NCI-H187 (cell line): ENCODE data around the gene DPF3.

Source experiments
- DNase-seq, 2 experiments: peaks; one replicate each; lab custom pipeline; 2025; lab: John Stamatoyannopoulos, UW

The DPF3 gene

DNA sequence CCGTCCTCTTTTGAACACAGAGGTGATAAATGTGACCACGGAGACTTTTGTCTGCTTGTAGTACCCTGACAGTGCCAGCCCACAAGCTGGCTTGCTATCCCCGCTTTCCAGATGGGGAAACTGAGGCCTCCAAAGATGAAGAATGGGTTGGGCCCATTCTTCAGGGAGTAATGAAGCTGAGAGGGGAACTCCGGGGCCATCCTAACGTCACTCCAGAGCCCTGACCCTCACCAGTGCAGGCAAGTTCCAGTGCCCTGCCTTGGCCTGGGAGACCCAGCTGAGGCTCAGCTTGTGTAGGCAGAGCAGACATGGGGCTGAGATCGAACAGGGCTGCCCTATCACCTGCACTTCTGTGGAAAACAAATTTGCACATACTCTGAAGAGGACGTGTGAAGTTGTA is 277.1 kb downstream of the DPF3 start:
- DNase-seq: no peak

DNA sequence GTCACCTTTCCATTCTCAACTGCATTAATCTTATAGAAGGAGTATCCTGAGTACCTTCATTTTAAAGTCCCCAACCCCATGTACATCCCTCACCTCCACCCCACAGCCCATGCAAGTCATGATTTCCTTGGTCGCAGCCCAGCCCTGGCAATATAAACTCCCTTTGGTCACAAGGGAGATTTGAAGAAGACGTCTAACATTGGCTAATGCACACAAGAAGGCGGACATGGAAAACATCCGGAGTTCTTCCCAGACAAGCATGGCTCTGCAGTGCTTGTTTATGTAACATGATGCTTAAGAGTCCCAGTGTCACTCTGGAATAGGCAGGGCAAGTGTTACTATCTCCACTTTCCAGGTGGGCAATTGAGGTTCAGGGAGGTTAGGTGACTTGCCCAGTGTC is 277.6 kb downstream of the DPF3 start:
- DNase-seq: no peak

DNA sequence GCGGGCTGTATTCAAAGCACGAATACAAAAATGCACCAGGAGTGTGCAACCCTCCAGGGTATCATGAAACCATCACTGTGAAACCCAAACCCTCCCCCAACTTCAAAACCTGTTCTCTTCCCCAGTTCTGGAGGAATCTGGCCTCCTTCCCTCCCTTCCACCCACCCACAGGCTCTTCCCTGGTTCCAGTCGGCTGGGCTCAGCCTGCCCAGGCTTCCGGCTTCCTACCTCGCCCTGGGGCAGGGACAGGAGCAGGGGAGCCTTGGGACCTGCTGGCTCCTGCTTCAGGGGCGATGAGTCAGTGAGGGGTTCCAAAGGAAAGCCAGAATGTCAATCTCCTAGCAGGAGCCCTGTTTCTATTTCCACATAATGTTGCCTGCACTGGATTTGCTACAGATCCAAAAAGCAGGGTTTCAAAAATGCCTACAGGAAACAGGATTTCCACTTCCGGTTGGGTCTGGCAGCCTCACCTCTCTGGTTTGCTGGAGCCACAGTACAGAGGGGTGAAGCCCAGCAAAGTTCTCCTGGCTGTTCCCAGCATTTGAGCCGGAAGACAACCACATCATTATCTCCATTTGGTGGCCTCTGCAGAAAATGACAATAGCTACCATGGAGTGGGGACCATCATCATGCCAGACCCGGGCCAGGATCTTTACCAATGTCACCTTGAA is 278.3 kb downstream of the DPF3 start:
- no peak for DNase-seq

DNA sequence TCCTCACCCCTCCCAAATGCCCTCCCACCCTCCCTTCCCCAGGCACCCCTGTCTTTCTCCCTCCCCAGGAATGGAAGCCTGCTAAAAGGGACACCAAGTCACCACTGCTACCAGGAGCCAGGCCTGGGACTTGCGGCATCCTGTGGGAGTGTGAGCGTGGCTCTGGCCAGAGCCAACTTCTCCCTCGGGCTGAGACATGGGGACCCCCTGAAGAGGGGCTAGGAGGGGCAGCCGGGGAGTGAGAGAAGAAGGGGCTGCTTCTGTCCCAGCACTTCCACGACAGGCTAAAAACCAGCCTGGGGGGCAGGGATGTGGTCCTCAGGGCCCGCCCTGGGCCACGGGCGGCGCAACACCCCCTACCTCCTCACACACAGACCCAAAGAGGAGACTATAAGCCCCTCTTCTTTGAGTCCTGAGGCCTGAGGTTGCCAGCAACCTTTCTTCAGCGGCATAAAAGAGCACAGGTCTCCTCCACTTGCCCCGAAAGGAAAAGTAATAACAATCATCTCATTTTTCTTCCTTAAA is 278.9 kb downstream of the DPF3 start:
- DNase-seq: no peak

DNA sequence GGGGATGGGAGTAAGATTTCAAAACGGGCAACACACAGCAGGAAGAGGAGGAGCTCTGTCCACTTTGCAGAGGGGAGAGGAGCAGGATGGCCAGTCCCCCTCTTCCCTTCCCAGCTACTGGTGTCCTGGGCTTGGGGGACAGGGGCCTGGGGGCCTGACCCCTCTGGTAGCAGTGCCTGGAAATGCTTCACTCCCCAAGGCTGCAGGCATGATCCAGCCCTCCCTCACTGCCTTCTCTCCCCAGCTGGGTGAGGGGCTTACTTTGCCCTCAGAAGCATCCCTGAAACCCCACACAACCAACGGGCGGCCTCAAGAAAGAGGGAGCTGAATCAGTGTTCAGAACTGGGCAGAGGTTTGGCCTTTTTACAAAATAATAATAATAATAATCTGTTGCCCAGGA is 279.5 kb downstream of the DPF3 start:
- DNase-seq: no peak

DNA sequence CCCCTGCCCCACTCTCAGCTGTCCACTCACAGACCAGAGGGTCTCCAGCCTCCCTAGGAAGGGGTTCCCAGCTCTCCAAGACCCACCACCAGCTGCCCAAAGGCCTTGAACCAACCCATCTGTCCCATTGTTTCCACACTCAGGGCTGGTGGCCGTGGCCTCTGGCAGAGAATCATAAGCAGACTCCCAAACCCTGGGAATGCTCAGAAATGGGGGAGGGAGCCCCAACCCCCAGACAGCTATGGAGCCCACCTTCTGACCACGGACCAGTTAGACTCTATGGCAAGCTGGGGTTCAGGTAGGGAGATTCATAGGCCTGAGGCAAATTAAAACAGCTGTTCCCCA is 280.0 kb downstream of the DPF3 start:
- DNase-seq: no peak

DNA sequence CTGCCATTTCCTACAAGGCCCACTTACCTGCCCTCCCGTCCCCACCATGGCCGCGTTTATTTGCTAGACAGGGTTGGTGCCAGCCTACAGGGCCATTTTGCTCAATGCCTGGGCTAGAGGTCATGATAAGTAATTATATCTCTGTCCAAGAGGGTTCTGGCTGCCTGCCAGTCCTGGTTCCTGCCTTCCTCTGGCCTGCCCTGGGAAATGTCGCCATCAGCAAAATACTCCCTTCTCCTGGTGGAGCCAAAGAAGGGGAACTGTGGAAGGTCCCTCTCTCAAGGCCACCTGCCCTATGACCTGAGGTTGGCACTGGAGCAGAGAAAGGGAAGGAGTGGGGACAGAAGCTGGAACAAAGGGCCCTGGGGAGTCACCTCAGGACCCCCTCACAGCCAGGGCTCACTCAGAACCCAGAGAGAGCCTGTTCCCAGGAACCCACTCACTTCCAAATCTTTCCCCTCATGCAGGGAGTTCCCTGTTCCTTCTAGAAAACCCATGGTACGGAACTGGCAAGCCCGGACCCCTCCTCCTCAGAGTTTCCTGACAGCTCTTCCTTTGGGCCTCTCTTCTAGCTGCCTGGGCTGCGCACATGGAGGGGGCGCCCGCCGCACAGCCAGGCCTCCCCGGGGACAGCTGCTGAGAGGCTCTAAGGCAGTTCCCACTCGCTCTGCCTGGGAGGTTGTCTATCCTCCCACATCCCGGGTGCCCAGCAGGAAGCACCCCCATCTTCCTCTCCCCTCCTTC is 280.5 kb downstream of the DPF3 start:
- no peak for DNase-seq

DNA sequence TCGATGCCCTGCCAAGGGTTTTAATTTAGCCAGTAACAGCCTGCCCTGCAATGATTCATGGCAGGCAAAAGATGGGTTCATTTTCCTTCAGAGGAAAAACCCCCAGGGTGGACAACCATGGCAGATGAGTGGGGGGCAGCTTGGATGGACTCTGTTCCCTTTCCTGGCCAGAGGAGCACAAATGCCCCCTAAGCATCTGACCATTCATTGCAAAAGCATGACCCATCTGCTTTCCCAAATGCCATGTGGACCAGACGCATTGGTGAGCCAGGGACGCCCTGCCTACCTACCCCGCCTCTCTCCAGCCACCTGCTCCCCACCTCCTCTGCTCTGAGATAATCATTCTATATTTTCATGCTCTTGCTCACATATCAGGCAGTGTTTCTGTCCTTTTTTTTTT is 281.9 kb downstream of the DPF3 start:
- no peak for DNase-seq

DNA sequence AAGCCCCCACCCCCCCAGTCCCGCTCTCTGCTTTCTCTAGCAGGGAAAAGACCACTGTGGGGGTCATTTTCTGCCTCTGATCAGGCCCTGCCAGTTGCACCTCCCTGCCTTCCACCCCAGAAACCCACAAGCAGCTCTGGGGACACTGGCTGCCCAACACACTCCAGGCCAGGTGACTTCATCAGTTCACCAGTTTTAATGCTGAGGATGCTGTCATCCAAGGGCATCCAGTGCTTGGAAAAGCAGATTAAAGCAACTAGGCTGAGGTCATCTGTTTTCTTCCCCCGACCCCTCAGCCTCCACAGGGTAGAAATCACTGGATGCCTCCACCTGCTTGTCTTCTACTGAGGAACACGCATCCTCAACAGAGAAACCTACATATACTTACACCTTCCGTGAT is 282.4 kb downstream of the DPF3 start:
- no peak for DNase-seq

DNA sequence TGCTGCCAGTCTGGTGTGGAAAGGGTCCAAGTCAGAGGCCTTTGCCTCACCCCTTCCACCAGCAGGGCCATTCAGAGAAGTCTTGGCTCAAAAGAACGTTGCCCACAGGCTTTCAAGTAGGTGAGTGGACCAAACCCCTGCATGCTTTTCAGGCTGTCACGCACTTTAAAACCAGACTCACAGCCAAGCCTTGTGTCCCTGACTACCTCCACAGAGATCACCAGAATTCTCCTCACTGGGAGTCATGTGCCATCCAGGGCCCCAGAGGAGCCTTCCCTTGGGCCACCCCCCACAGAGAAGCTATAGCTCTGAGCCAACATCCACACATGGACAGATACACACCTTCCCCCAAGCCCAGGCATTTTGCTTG is 283.1 kb downstream of the DPF3 start:
- DNase-seq: no peak

DNA sequence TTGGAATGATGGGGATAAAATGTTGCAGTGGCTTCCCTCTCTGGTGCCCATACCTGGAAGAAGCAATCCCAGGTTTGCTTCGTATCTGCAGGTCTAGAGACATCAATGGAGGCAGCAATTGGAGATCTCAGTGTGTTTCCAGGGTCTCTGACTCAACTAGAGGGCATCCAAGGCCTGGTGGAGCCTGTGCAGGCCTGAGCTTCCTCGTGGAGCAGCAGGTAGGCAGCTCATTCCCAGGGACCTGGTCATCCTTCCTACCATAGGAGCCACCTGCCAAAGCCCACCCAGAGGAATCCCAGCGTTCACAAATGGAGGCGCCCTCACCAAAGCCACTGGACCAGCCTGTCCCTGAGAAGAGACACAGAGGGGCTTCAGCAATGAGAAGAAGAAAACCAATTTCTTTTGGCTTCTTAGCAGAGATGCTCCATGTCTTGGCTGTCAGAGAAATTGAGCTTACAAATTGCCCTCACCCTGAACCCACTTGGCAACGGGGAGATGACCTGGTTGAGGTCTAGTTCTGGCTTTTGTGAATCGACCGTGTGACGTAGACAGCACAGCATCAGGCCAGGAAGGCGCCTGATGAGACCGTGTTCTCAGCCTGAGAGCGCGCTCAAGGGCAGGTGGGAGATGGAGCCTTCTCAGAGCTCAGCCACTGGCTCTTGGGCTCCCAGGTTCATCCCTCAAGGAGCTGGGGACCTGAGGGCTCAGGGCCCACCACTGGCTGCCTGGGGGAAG is 283.6 kb downstream of the DPF3 start:
- no peak for DNase-seq

DNA sequence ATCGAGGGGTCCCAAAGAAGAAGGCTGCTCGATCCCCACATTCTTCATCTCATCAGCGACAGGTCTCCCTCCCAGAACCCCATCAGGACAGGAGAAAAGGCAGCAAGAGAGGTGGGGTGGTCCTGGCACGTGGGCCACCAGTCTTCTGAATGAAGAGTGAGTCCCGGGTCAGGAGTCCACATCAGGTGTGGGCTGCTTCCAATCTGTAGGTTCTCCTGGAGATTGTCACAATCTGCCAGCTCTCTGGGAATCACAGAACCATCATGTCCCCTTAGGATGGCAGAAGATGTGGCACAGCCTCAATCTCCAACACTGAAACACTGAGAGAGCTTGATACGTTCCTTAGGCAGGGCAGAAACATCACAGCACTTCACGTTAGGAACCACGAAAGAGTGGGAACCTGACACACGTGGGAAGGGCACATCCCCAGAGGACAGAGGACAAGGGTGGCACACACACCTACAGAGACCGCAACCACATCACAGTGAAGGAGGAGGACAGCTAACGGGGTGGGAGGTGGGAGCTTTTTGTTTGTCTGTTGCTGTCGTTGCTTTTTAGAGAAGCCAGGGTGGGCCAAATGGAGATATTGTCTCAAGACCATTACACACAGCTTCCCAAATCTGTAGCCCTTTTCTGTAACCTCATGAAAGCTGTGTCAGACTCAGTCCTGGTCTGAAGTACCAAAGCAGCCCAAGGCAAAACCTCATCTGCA is 284.5 kb downstream of the DPF3 start:
- DNase-seq: no peak

DNA sequence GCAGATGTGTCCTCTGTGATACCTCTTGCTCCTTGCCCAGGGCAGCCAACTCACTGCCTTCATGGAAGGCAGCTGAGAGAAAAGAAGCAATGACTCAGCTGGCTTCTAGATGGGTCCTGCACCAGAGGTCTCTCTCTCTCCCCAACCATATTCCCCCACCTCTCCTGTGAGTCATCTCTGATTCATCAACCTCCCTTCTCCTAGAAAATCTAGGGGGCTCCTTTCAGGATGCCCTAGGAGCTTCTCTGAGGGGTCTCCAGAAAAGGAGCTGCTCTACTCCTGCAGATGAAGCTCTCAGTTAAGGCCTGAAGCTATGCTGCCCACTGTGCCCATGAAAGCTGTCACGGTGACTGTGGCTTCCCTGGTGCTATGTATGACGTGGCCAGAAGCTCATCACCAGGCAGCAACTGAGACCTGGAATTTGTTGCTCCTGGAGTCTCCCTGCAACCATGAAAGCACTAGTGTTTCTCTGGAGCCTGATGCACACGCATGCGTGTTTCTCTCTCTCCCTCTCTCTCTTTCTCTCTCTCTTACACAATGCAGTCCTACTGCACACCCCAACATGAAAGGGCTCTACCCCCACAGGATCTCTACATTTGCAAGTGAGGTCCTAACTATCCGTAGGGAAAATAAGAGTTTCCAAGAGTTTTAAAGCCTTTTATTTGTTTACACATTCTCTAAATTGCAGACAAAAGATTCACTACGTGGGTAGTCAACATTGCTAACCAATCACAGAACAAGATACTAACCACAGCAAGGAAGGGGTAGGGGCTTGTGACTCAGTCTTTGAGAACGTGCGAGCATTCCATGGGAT is 285.3 kb downstream of the DPF3 start:
- no peak for DNase-seq

DNA sequence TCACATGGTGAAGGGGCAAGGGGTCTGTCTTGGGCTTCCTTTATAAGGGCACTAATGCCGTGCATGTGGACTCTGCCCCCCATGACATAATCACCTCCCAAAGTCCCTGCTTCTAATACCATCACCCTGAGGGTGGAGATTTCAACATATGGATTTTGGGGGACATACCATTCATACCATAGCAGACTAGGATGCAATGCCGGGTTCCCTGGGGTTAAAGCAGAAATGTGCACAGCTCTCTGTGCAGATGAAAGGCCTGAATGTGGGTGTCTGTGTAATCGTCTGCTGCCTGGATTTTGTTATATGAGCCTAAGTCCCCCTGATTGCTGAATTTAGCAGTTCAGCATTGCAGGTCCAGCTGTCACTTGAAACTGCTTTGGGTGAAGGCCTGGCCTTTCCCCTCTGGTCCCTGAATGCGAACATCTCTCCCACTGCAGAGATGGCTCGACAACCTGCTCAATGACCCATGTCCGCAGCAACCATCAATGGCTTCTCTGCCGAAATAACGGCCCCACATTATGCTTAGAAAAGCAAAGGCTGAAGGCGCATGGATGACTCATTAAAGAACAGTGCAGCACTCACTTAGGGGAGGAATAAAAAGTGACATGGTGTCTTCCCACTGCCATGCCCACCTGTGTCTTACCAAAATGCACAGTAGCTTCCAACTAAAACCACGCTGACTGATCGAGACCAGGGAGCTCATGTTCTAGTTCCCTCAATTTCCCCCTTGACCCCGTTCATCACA is 286.3 kb downstream of the DPF3 start:
- DNase-seq: no peak

DNA sequence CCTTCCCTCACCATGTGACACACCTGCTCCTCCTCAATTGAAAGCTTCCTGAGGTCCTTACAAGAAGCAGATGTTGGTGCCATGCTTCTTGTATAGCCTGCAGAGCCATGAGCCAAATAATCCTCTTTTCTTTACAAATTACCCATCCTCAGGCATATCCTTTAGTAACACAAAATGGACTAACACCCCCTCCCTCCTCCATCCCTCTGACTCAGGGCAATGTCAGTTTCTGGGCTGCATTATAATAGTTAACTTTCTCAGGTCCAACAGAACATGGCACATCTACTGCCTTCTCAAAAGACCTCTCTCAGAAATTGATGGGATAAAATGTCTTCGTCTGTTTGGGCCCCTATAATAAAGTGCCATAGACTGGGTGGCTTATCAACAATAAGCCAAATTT is 287.0 kb downstream of the DPF3 start:
- no peak for DNase-seq

DNA sequence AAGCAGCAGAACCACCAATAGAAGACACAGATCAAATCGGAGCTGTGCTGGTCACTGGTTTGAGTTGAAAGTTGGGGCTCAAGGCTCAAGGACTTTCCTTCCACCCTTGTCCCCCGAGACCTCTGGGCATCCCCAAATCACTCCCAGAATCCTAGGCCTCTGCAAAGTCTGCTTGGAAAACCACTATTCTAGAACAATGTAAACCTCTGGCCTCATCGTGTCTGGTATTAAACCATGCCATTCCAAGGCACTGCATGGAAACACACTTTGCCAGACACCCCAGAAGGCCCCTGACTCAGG is 288.0 kb downstream of the DPF3 start:
- no peak for DNase-seq

DNA sequence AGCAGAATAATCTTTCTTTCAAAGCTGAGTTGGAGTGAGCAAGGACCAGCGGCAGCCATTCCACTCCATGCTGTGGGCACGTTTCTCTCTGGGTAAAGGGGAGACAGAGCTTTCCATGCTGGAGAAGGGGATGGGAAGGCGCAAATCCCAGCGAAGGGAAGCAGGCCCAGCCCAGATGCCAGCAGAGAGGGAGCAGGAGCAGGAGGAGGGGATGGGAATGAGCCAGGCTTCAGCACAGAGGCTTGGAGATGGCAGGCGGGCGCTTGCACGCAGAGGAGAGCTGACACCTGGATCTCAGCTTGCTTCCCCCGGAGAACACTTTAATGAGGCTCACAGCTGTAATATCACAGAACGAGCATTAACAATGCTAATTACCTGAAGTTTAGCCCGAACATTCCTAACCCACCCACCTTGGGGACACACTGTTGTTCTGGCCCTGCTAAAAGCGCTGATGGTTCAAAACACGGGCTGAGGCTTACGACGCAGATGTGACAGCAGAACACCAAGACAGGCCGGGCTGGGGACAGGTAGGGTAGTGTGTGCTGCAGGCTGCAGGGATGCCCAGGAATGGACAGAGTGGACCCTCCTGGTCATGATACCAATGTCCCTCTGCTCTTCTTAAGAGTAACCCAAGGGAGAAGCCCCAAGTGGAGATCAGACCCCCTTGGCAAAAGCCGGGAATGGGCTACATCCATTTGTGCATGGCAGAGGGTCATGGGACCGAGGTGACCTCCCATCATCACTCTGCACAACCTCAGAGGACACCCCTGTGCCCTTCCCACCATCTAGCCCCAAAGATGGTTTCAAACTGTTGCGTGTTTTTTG is 288.6 kb downstream of the DPF3 start:
- DNase-seq: no peak

DNA sequence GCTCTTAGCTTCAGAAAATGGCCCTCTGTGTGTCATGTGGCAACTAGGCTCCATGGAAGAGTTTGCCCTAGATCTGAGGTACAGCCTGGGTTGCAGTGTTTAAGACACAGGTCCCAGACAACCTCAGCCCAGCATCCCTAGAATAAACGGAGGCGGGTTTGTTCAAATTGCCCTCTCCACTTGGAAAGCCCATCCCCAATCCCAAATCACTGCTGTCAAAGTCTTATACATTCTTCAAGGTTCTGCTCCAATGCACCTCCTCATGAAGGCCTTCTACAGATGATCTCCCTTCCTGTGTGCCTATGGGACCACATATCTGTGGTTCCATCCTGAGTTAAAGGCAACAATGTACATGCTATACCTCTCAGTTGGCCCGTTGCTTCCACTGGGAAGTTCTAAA is 289.8 kb downstream of the DPF3 start:
- DNase-seq: no peak

DNA sequence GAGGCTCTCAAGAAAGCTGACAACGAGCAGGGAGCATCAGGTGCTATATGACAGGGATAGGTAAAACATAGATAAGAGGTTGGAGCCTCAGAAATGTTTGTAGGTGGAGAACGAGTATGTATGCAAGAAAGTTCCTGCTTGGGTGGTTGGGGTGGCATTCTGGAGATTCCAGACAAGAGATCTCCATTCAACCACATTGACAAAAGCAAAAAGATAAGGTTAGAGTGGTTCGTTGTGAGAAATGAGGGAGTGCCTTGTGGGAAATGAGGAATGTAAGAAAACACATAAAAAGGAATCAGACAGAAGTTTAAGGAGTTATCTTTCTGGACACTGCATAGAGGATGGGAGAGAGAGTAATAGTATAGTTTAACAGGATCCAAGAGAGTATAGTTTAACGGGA is 290.3 kb downstream of the DPF3 start:
- DNase-seq: no peak
